ENCODE data around the gene ADGRE1.

ADGRE1 gene, protein sequence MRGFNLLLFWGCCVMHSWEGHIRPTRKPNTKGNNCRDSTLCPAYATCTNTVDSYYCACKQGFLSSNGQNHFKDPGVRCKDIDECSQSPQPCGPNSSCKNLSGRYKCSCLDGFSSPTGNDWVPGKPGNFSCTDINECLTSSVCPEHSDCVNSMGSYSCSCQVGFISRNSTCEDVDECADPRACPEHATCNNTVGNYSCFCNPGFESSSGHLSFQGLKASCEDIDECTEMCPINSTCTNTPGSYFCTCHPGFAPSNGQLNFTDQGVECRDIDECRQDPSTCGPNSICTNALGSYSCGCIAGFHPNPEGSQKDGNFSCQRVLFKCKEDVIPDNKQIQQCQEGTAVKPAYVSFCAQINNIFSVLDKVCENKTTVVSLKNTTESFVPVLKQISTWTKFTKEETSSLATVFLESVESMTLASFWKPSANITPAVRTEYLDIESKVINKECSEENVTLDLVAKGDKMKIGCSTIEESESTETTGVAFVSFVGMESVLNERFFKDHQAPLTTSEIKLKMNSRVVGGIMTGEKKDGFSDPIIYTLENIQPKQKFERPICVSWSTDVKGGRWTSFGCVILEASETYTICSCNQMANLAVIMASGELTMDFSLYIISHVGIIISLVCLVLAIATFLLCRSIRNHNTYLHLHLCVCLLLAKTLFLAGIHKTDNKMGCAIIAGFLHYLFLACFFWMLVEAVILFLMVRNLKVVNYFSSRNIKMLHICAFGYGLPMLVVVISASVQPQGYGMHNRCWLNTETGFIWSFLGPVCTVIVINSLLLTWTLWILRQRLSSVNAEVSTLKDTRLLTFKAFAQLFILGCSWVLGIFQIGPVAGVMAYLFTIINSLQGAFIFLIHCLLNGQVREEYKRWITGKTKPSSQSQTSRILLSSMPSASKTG

DNA sequence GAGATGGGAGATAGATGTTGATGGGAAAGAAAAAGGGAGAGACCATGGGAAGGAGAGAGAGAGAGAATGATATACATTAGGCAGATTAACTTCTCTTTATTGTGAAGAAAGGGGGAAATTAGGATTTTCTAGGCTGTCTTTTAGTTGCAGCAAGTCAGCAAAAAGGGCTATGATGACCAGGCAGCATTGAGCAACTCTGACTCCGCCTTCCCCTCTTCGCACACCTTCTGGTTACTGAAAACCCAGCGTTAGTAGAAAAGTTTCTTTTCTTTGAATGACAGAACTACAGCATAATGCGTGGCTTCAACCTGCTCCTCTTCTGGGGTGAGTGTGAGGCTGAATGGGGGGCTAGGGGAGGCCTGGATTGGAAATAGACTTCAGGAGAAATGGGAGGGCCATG is at the start of gene ADGRE1:
ADGRE1 (plus strand) TSS at position 264 of the 400 bp plus-strand sequence; CDS start at position 294, 30 bp downstream.
- Mint-ChIP-seq H3K9me3 (peaks cover 26% of the 10 kb centered on the region), H3K36me3 (ENCODE audit: low read depth) (no peaks in the 10 kb centered on the region), H3K27ac (no peak within 1 kb of the TSS), H3K27me3 (ENCODE audit: low read depth) (no peaks in the 10 kb centered on the region), H3K4me3 (no peak within 1 kb of the TSS), H3K4me1 (no peaks in the 10 kb centered on the region)
- TF ChIP-seq, protein P1, sequence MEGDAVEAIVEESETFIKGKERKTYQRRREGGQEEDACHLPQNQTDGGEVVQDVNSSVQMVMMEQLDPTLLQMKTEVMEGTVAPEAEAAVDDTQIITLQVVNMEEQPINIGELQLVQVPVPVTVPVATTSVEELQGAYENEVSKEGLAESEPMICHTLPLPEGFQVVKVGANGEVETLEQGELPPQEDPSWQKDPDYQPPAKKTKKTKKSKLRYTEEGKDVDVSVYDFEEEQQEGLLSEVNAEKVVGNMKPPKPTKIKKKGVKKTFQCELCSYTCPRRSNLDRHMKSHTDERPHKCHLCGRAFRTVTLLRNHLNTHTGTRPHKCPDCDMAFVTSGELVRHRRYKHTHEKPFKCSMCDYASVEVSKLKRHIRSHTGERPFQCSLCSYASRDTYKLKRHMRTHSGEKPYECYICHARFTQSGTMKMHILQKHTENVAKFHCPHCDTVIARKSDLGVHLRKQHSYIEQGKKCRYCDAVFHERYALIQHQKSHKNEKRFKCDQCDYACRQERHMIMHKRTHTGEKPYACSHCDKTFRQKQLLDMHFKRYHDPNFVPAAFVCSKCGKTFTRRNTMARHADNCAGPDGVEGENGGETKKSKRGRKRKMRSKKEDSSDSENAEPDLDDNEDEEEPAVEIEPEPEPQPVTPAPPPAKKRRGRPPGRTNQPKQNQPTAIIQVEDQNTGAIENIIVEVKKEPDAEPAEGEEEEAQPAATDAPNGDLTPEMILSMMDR (IDR thresholded peaks at IDR 0.05; ENCODE audit: unreplicated experiment in 3 of 3): no peak

DNA sequence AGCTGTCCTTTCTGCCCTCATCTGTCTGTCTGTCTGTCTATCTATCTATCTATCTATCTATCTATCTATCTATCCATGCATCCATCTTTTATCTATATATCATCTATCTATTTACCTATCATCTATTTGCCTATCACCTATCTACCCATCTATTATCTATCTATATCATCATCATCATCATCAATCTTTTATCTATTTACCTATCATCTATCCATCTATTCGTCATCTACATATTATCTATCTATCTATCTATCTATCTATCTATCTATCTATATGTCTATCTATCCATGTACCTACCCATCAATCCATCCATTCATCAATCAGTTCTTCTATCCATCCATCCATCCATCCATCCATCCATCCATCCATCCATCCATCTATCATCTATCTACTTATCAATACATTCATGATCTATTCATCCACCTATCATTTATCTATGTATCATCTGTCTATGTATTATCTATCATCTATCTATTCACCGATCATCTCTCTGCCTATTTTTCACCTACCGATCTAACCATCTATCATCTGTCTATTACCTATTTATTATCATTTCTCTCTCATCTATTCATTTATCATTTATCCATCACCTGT is 49.2 kb upstream of the ADGRE1 start:
- Mint-ChIP-seq H3K4me3 (no peak overlapping the region), H3K4me1 (no peaks in the 10 kb centered on the region), H3K27me3 (ENCODE audit: low read depth) (no peaks in the 10 kb centered on the region), H3K36me3 (ENCODE audit: low read depth) (no peaks in the 10 kb centered on the region), H3K9me3 (peaks cover 5% of the 10 kb centered on the region), H3K27ac (no peak overlapping the region)
- TF ChIP-seq, protein P1 (IDR thresholded peaks at IDR 0.05; ENCODE audit: unreplicated experiment in 3 of 3): no peak

DNA sequence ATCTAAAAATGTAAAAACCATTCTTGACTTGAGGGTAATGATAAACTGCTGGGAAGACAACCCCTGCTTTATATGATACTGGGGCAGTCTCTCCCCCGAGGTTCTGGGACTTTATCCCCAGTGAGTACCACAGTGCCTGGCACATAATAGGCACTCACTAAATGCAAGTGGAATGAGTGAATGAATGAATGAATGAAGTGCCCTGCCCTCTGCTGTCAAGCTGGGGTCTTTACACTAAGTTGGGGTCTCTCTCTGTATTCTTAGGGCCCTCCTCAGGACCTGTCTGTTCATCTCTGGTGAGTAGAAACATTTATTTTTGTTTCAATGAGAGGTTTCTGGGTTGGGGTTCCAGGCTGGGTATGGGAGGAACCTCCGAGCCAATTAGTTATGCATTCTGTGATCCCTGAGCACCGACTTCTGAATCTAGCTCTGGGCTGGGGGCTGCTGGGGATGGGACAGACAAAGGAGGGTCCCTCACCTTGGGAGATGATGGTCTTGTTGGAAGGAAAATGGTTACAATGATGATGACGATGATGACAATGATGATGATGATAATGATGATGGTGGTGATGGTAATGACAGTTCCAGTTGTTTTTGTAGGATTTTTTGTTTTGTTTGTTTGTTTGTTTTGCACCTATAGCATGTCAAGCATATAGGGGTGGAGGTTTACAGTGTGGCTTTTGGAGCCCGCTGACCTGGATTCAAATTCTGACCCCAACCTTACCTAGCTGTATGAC is 44.3 kb upstream of the ADGRE1 start:
- Mint-ChIP-seq H3K36me3 (ENCODE audit: low read depth) (no peaks in the 10 kb centered on the region), H3K4me3 (no peak overlapping the region), H3K27me3 (ENCODE audit: low read depth) (peaks cover 4% of the 10 kb centered on the region), H3K9me3 (peaks cover under 1% of the 10 kb centered on the region), H3K4me1 (no peaks in the 10 kb centered on the region), H3K27ac (no peak overlapping the region)
- TF ChIP-seq, protein P1 (IDR thresholded peaks at IDR 0.05; ENCODE audit: unreplicated experiment in 3 of 3): no peak

DNA sequence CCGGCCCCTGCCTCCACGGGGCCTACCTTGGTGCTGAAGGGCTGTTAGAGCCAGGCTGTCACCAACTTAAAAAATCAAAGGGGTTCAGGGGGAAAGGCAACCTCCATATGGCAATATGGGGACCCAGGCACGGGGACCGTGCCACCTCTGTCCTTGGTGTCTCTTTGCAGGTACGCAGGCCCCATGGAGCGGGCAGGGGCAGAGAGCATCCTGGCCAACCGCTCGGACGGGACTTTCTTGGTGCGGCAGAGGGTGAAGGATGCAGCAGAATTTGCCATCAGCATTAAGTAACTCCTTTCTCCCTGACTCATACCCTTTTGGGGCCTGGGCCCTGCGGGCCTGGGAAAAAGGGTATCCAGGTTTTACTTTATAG is 39.6 kb upstream of the ADGRE1 start:
- TF ChIP-seq, protein P1 (IDR thresholded peaks at IDR 0.05; ENCODE audit: unreplicated experiment in 3 of 3): no peak
- peaks cover 4% of the 10 kb centered on the region for H3K9me3 Mint-ChIP-seq
- no peak overlapping the region for H3K4me3 Mint-ChIP-seq
- H3K27me3 Mint-ChIP-seq (ENCODE audit: low read depth): peaks cover 4% of the 10 kb centered on the region
- no peaks in the 10 kb centered on the region for H3K36me3 Mint-ChIP-seq (ENCODE audit: low read depth)
- peaks cover 4% of the 10 kb centered on the region for H3K4me1 Mint-ChIP-seq
- H3K27ac Mint-ChIP-seq: no peak overlapping the region

DNA sequence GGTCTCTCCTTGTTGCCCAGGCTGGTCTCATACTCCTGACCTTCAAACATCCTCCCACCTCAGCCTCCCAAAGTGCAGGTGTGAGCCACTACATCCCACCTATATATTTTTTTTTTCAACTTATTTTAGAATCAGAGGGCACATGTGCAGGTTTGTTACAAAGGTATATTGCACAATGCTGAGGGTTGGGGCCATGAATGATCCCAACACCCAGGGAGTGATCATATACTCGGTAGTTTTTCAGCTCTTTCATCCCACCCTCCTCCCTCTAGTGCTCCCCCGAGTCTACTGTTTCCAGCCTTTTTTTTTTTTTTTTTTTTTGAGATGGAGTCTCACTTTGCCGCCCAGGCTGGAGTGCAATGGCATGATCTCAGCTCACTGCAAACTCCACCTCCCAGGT is 38.4 kb upstream of the ADGRE1 start:
- Mint-ChIP-seq H3K4me3 (no peak overlapping the region), H3K4me1 (peaks cover 4% of the 10 kb centered on the region), H3K27ac (no peak overlapping the region), H3K36me3 (ENCODE audit: low read depth) (no peaks in the 10 kb centered on the region), H3K9me3 (peaks cover 4% of the 10 kb centered on the region), H3K27me3 (ENCODE audit: low read depth) (peaks cover 7% of the 10 kb centered on the region)
- TF ChIP-seq, protein P1 (IDR thresholded peaks at IDR 0.05; ENCODE audit: unreplicated experiment in 3 of 3): no peak

All from nephron (organoid).